Endothelial cell (in vitro differentiated cells): ENCODE measurements around the gene ST8SIA3. TPM values are rescaled to one million over a fixed set of nuclear protein-coding genes. Genes with fewer than 3 reads are reported as not detected.
"Not testable (repeated sequence)": the region's sequence is repeated elsewhere in the genome, so short reads cannot be mapped to it uniquely, and the experiment has no call there.

ENCODE experiments used
- DNase-seq: peaks from one replicate; pipeline ENCODE4 v3.0.0; 2021; ENCODE audit warnings: low spot score
- H3K27ac Mint-ChIP-seq: one replicate; pipeline ENCODE4 v1.8.0; 2021; ENCODE audit warnings: mixed read lengths, inconsistent platforms; ENCODE audit not compliant: unreplicated experiment
- H3K27me3 Mint-ChIP-seq: one replicate; pipeline ENCODE4 v1.8.0; 2021; ENCODE audit warnings: mild to moderate bottlenecking, moderate library complexity, mixed read lengths, inconsistent platforms; ENCODE audit not compliant: unreplicated experiment
- H3K36me3 Mint-ChIP-seq: one replicate; pipeline ENCODE4 v1.8.0; 2021; ENCODE audit warnings: mild to moderate bottlenecking, low read depth, mixed read lengths, inconsistent platforms; ENCODE audit not compliant: unreplicated experiment
- H3K4me1 Mint-ChIP-seq: one replicate; pipeline ENCODE4 v1.8.0; 2021; ENCODE audit warnings: mild to moderate bottlenecking, mixed read lengths, inconsistent platforms; ENCODE audit not compliant: unreplicated experiment
- H3K4me3 Mint-ChIP-seq: one replicate; pipeline ENCODE4 v1.8.0; 2021; ENCODE audit warnings: mild to moderate bottlenecking, mixed read lengths, inconsistent platforms; ENCODE audit not compliant: unreplicated experiment
- H3K9me3 Mint-ChIP-seq: one replicate; pipeline ENCODE4 v1.8.0; 2021; ENCODE audit warnings: mixed read lengths, inconsistent platforms; ENCODE audit not compliant: unreplicated experiment
- total RNA-seq: library from RNA; stranded (reverse); fragmentation: NEBNext Ultra II Directional; extraction: Animal tissue kit (Norgen Biotek cat#: 25700); gene quantifications from one replicate; pipeline ENCODE4 v1.2.1, GENCODE V29; 2021; ENCODE audit not compliant: unreplicated experiment
- TF ChIP-seq, protein P1 (sequence below): fragments of 200-600 bp; sonication (generic); IDR thresholded peaks from one replicate; pipeline ENCODE4 v1.5.0; 2021; ENCODE audit warnings: antibody characterized with exemption; ENCODE audit not compliant: unreplicated experiment

ST8SIA3 gene
- total RNA-seq, 1 donor from 2014 or later = 0.64 TPM

DNA sequence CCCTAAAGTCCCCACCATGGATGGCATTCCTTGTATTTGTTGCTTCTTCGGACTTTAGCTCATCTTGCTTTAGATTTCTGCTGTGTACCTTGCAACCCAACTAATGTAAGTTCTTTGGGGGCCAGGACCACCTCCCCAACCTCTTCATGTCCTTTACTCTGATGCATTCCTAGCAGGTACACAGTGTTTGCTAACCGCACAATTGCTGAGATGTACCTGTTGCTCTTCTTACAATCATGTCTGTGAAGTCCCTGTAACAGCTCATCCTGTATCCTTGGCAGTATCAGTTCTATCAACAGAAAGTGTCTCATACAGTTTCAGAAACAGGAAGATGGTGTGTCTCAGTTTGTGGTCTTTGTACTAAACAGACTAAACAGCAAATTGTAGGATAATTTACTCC is 24.1 kb downstream of the ST8SIA3 start:
- Mint-ChIP-seq H3K36me3 (no peaks in the 10 kb centered on the region), H3K4me3 (no peak overlapping the region), H3K27me3 (no peaks in the 10 kb centered on the region), H3K27ac (no peak overlapping the region), H3K9me3 (no peaks in the 10 kb centered on the region), H3K4me1 (peaks cover 3% of the 10 kb centered on the region)
- TF ChIP-seq, protein P1, sequence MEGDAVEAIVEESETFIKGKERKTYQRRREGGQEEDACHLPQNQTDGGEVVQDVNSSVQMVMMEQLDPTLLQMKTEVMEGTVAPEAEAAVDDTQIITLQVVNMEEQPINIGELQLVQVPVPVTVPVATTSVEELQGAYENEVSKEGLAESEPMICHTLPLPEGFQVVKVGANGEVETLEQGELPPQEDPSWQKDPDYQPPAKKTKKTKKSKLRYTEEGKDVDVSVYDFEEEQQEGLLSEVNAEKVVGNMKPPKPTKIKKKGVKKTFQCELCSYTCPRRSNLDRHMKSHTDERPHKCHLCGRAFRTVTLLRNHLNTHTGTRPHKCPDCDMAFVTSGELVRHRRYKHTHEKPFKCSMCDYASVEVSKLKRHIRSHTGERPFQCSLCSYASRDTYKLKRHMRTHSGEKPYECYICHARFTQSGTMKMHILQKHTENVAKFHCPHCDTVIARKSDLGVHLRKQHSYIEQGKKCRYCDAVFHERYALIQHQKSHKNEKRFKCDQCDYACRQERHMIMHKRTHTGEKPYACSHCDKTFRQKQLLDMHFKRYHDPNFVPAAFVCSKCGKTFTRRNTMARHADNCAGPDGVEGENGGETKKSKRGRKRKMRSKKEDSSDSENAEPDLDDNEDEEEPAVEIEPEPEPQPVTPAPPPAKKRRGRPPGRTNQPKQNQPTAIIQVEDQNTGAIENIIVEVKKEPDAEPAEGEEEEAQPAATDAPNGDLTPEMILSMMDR = no peak
- no peak for DNase-seq

DNA sequence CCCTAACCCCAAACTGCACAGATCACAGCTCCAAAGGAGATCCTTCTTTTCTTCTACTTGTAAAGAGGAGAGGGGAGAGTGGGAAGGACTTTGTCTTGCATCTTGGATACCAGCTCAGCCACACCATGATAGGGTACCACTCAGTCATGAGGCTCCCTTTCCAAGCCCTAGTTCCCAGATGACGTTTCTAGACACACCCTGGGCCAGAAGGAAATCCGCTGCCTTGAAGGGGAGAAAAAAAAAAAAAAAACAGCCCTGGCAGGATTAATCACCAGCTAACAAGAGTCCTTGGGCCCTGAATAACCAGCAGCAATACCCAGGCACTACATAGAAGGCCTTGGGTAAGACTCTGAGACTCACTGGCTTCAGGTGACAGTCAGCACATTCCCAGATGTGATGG is 36.9 kb downstream of the ST8SIA3 start:
- H3K36me3 Mint-ChIP-seq = no peaks in the 10 kb centered on the region
- H3K27ac Mint-ChIP-seq = no peak overlapping the region
- DNase-seq = no peak
- no peaks in the 10 kb centered on the region for H3K27me3 Mint-ChIP-seq
- TF ChIP-seq, protein P1 = no peak
- no peaks in the 10 kb centered on the region for H3K9me3 Mint-ChIP-seq
- peaks cover 2% of the 10 kb centered on the region for H3K4me1 Mint-ChIP-seq
- no peak overlapping the region for H3K4me3 Mint-ChIP-seq

DNA sequence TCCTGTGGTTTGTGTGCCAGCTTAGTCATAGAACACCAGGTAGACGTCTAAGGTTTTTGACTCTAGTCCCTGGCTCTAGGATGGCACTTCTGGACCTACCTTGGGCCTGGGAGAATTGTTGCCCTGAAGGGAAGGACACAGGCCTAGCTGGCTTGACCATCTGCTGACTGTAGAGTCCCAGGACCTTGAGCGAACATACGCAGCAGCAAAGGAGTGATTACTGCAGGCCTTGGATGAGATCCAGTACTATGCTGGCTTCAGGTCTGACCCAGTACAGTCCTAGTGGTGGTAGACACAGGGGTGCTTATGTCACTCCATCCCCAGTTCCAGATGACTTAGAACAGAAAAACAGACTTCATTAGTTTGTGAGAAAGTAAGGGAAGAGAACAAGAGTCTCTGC is 37.7 kb downstream of the ST8SIA3 start:
- no peak for DNase-seq
- H3K27me3 Mint-ChIP-seq = no peaks in the 10 kb centered on the region
- H3K36me3 Mint-ChIP-seq = no peaks in the 10 kb centered on the region
- no peak overlapping the region for H3K27ac Mint-ChIP-seq
- TF ChIP-seq, protein P1 = no peak
- H3K9me3 Mint-ChIP-seq = no peaks in the 10 kb centered on the region
- H3K4me3 Mint-ChIP-seq = no peak overlapping the region
- H3K4me1 Mint-ChIP-seq = peaks cover 2% of the 10 kb centered on the region

DNA sequence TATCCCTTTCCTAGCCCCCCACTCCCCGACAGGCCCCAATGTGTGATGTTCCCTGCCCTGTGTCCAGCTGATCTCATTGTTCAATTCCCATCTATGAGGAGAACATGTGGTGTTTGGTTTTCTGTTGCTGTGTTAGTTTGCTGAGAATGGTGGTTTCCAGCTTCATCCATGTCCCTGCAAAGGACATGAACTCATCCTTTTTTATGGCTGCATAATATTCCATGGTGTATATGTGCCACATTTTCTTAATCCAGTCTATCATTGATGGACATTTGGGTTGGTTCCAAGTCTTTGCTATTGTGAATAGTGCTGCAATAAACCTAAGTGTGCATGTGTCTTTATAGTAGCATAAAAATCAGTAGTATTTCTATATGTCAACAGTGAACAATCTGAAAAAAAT is 42.4 kb downstream of the ST8SIA3 start:
- not testable (repeated sequence) for H3K36me3 Mint-ChIP-seq, H3K27ac Mint-ChIP-seq, H3K4me1 Mint-ChIP-seq, DNase-seq, H3K27me3 Mint-ChIP-seq, H3K9me3 Mint-ChIP-seq, H3K4me3 Mint-ChIP-seq

DNA sequence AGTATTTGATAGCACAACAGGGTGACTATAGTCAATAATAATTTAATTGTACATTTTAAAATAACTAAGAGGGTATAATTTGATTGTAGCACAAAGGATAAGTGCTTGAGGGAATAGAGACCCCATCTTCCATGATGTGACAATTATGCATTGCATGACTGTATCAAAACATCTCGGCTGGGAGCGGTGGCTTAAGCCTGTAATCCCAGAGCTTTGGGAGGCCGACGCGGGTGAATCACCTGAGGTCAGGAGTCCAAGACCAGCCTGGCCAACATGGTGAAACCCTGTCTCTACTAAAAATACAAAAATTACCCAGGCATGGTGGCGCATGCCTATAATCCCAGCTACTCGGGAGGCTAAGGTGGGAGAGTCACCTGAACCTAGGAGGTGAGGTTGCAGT is 44.5 kb downstream of the ST8SIA3 start:
- not testable (repeated sequence) for H3K27me3 Mint-ChIP-seq, H3K36me3 Mint-ChIP-seq, H3K4me3 Mint-ChIP-seq, H3K4me1 Mint-ChIP-seq, H3K9me3 Mint-ChIP-seq, DNase-seq, H3K27ac Mint-ChIP-seq

DNA sequence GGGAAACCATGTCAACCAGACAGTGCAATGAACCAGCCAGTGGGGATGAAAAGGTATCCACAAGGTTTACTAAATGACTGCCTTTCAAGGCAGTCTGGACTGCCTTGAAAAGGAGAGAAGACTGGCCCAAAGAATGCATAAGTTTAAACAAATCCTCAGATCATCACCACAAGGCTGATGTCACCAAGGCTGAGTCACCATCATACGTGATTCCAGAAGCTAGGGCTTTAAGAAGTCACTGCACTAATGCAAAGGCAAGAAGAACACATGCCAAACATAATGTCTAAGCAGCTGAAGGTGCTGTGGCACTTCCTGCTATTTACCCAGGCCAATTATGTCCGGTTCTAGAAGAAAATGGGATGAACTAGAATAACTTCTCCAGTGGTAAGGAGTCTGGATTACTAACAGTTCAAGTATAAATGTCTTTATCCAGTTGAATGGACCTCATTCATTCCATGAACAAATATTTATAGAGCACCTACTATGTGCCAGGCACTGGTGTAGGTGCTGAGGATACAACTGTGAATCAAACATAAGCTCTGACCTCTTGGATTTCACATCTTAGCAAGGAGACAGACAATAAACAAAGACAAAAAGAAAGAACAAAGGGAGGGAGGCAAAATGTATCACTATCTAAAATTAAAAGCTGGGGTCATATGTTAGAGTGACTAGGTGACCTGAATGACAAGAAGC is 45.2 kb downstream of the ST8SIA3 start:
- DNase-seq = no peak
- no peak overlapping the region for H3K27ac Mint-ChIP-seq
- H3K4me1 Mint-ChIP-seq = no peaks in the 10 kb centered on the region
- H3K9me3 Mint-ChIP-seq = no peaks in the 10 kb centered on the region
- H3K27me3 Mint-ChIP-seq = no peaks in the 10 kb centered on the region
- no peaks in the 10 kb centered on the region for H3K36me3 Mint-ChIP-seq
- TF ChIP-seq, protein P1 = no peak
- H3K4me3 Mint-ChIP-seq = no peak overlapping the region
